ENCODE data around the gene PDSS1.
"Not testable (repeated sequence)": the region's sequence is repeated elsewhere in the genome, so short reads cannot be mapped to it uniquely, and the experiment has no call there.

The PDSS1 gene, protein sequence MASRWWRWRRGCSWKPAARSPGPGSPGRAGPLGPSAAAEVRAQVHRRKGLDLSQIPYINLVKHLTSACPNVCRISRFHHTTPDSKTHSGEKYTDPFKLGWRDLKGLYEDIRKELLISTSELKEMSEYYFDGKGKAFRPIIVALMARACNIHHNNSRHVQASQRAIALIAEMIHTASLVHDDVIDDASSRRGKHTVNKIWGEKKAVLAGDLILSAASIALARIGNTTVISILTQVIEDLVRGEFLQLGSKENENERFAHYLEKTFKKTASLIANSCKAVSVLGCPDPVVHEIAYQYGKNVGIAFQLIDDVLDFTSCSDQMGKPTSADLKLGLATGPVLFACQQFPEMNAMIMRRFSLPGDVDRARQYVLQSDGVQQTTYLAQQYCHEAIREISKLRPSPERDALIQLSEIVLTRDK

DNA sequence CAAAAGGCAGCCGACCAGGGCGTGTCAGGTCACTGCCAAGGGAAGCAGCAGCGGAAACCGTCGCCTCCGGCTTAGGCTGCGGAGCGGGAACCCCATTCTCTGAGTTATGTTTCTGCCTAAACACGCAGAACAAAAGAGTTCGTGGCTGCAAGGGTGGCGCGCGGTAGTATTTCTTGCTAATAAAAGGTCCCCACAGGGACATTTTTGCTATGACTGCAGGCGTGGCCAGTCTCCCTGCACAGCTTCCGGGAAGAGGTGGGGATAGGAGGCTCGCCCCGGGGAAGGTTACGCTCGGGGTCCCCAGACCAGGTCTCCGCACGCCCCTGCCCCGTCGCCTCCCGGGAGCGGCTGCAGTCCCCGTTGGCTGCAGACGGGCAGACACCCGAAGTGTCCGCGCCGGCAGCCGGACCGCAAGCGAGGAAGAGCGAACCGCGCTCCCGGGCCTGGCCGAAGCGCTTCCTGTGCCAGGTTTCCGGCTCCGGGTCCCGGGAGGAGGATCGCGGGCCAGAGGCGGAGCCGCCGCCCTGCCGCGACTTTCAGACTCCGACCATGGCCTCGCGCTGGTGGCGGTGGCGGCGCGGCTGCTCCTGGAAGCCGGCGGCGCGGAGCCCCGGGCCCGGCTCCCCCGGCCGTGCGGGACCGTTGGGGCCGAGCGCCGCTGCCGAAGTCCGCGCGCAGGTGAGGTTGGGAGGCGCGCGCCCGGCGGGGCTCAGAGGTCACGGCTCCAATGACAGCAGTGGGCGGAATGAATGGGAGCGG lies at the start of gene PDSS1:
Gene PDSS1 (plus strand): TSS at position 539 of the 759 bp plus-strand sequence. CDS start 11 bp downstream, at position 550.
- DNase-seq: peak in 50 of 51 donors; percentile 24 to 95 (median 72)

DNA sequence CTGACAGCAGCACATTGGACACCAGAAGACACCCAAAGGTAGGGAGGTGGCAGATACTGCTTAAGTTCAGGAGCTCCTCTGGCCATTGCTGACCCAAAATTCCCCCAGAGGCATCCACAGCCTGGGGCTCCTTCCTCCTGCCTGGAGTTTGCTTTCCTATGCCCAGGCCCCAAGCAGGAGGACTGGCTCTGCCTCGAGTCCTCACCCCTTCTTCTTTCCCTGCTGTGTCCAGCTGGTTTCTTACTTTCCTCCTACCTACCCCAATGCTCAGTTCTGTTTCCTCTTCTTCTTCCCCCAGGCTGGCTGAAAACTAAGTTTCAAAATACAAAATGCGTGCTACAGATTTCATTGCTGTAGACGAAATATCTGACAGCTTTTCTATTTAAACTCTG lies 49.3 kb upstream of the PDSS1 start:
- not testable (repeated sequence) for DNase-seq

DNA sequence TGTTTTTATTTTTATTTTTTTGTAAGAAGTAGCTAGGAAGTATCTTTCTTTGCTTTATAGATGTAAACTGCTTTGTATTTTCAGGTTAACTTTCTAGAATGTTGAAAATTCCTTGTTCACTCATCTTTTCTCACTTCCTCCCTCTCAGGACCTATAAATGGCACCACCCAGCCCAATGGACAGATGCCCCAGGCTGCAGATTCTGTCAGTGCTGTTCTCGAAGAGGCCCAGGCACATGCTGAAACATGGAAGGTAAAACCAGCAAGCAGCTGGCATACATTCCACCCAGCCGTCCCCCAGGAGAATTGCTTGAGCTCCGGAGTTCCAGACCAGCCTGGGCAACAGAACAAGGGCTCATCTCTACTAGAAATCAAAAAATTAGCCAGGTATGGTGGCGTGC lies 47.1 kb upstream of the PDSS1 start:
- no peak for DNase-seq

DNA sequence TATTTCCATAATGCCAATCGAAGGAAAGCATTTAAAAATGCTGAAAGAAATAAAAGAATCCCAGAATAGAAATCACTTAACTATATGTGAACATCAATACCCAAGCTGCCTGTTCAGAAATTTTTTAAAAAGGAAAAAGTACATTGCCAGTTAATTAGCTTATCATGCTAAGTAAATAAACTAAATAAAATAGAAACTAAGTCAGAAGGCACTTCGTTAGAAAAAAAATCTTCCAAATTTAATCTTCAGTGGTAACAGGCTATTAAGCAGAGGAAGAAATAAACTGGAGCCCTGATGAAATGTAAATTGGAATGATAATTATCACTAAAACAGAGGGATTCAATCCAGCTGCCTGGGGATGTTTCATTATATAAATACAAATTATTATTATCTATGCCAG lies 46.0 kb upstream of the PDSS1 start:
- DNase-seq: not testable (repeated sequence)

DNA sequence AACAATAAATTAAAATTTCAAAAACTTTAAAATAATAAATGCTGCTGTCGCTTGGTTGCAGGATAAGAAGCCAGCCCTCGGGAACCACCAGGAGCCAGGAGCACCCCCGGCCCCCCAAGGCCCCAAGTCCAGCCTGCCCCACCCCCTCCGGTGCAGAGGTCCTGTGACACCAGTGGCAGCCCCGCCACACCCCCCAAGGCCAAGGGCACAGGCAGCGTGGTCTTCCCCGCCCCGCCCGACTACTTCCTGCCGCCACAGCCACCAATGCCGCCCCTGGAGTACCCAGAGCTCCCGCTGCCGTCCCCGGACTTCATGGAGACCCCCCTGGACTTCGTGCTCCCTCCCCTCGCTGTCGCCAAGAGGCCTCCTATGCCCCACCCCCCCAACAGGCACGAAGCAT lies 44.5 kb upstream of the PDSS1 start:
- DNase-seq: no peak

DNA sequence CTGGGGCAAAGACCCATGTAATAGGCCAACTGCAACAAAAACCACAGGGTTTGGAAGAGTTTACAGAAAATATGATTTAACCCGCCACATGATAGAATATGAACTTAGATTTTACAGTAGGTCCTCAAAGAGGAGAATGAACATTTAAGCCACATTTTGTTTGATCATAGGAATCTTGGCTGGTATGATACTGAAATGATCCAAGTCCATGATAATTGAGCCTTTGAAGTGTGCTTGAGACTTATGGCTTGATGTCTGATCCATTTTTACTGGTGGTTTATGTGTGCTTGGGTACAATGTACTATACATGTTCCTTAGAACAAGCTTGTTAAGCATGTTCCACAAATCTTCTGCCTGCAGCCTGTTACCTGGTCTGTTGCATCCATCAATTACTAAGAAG lies 41.8 kb upstream of the PDSS1 start:
- no peak for DNase-seq

DNA sequence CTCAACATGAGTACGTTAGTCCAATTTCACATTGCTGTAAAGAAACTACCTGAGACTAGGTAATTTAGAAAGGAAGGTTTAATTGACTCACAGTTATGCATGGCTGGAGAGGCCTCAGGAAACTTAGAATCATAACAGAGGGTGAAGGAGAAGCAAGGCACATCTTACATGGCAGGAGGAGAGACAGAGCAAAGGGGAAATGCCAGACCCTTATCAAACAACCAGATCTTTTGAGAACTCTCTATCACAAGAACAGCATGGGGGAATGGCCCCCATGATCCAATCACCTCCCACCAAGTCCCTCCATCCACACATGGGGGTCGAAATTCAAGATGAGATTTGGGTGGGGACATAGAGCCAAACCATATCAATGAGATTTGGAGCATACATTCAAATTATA lies 34.6 kb upstream of the PDSS1 start:
- no peak for DNase-seq

DNA sequence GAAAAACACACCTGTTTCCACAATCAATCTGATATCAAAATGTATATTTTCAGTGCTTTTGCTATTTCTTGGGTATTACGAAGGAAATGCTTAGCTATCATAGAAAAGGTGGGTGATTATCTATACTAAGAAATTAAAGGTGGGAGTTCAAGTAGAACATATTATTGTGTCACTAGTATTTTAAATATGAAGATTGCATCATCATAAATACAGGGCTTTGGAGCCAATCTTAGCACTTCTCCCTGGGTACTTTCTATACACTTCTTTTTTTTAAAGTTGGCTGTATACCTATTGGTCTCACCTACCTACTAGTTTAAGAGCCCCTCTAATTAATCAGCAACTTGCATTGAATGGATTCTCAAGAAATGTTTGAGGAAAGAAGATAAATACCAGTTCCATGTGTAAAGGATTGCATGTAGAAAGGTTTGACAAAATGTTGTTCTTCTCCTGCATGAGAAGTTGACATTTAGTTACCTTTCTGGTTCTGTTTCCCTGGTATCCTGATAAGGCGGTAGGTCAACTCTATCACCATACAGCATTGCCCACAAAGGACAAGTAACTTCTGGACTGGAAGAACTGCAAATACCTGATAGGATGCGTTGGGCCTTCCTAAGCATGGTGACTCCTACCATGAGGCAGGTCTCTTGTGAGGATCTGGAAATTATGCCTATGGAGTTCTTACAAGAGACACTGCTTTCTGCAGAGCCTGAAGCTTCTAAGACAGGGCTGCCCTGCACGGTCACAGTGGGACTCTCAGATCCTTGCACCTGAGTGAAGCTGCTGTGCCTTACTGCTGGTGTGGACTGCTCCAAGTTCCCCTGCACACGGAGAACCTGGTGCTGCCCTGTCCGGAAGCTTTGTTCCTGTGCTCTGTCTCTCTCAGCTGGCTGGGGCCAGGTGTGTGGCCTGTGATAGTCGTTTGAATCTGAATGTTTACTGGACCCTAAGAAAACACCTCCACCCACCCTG lies 32.1 kb upstream of the PDSS1 start:
- DNase-seq: no peak

DNA sequence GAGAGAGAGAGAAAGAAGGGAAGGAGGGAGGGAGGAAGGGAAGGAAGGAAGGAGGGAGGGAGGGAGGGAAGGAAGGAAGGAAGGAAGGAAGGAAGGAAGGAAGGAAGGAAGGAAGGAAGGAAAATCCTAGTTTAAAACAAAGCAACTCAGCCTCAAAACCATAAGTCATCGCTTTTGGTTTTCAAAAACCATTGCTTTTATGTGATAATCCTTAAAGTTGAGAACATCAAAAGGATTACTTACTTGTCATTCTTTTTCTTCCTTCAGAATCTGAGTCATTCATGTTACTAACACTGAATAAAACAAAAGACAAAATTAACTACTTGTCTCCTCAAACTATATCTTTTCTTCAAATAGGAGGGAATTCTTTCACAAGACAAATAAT lies 21.6 kb upstream of the PDSS1 start:
- DNase-seq: no peak

DNA sequence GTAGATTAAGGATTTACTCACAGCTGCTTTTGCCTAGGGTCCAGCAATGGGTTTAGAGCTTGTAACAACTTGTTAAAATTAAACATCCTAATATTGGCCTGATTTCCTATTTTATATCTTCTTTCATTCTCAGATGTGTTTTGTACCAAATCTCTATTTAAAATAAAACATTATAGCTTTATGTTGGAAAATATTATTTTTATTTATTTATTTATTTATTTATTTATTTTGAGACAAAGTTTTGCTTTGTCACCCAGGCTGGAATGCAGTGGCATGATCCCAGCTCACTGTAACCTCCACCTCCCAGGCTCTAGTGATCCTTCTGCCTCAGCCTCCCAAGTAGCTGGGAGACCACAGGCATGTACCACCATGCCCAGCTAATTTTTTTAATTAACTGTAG lies 17.9 kb upstream of the PDSS1 start:
- DNase-seq: no peak

DNA sequence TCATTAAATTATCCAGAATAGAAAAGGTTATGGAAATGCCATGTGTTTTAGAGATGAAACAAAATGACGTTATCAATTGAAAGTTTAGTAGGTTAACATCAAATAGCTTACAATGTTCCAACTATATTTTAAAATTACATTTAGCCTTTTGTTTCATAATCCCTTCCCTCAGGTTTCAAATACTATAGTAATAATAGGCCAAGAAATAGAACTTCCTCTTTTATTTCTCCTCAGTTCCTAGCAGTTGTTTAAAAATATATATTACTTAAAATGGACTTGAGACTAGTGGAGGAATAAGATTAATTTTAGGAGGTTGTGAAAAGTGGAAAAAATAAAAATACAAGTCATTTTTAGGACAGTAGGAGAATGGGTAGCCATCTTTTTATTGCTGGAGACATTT lies 16.4 kb upstream of the PDSS1 start:
- DNase-seq: no peak

DNA sequence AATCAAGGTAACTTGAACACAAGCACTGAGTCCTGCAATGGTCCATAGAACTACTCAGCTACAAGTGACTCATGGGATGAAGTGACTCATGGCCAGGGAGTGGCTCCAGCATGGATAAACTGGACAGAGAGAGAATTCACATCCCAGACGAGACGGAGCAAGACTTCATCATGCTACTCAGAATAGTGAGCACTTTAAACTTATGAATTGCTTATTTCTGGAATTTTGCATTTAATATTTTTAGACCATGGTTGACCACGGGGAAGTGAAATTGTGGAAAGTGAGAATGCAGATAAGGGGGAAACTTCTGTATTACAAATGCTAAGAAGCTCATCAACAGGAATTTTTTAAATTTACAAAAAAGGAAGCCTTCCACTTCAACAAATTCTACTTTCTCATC lies 15.5 kb upstream of the PDSS1 start:
- not testable (repeated sequence) for DNase-seq

DNA sequence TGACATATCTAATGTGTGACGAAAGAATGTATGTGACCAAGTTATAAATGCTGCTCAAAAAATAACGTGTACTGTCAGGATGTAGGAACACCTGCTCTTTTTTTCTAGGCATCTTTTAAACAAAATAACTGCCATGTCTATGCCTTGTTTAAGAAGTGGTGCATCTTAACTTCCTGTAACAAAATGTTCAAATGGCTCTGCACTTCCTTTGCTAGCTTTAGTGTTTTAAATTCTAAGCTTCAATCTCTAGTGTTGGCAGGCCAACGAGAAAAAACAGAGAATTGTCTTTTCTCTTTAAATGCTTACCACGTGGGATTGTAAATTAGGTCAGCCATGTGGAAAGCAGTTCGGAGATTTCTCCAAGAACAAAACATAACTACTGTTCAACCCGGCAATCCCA lies 14.6 kb upstream of the PDSS1 start:
- DNase-seq: no peak

DNA sequence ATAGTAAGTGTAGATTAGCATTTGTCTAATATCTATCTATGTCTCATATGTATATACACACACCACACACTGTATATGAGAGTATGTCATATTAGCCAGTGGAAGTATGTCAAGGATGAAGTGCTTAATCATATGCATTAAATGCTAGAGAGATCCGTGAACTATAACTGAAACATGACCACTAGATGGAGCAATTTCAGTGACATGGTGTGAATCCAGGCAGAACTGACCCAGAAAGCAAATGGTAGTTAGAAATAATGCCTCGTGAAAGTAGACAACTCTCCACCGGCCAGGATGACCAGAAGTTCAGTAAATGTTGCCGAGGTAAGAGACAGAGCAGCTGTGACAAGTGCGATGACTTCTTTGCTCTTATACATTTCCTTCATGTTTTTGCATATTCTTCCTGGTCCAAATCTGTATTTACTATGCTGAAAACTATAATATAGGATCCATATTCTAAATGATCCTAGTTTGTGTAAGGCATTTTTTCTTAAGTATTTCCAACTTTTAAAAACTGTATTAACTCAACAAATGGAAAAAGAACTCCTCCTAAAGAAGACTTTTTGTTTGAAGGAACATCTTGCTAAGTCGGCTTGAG lies 12.7 kb upstream of the PDSS1 start:
- peak in 4 of 51 donors; percentile 0 to 15 (median 6) for DNase-seq

DNA sequence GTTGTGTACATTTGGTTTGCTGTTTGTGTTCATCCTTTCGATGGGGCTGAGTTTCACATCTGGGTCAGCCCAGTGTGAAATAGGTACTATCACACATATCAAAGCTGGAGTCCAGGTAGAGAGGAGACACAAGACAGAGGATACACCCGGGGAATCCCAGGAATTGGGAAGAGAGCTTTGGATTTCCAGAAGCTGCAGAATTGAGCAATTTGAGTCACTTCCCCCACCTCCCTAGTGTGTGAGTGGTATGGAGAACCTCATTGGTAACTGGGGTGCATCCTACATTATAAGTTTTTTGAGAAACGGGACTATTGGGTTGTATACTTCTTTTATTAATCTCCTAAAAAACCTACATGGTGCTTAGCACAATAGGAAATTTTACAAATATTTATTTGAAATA lies 12.1 kb upstream of the PDSS1 start:
- no peak for DNase-seq

DNA sequence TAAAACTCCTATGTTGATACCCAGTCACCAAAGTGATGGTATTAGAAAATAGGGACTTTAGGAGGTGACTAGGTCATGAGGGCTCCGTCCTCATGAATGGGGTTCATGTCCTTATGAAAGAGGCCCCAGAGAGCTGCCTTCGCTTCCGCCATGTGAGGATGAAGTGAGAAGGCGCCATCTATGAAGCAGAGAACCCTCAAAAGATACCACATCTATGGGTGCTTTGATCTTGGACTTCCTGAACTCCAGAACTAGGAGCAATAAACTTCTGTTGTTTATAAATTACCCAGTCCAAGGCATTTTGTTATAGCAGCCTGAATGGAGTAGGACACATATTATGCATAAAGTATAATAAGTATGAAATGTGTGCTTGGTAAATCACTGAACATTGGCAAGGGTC lies 8.1 kb upstream of the PDSS1 start:
- DNase-seq: no peak

DNA sequence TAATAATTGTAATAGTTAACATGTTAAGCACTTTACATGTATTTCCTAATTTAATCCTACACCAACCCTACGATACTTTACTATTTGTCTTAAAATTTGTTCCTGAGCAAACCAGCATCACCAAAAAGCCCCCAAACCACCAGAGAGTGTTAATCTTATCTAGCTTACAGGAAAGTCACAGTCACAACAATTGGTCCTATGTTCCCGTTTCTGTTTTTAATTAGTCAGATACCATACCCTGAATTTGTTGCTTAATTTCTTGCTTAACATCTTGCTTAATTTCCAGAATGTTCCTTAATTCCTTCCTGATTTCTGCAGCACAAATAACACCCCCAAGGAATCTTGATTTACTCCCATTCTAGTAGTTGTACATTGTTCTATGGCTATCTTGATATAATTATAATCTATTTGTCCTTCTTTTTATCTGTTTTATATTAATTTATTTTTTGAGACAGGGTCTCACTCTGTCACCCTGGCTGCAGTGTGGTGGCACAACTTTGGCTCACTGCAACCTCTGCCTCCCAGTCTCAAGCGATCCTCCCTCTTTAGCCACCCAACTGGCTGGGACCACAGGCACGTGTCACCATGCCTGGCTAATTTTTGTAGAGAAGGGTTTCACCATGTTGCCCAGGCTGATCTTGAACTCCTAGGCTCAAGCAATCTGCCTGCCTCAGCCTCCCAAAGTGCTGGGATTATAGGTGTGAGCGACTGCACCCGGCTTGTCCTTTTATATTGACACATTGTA lies 6.6 kb upstream of the PDSS1 start:
- DNase-seq: no peak

DNA sequence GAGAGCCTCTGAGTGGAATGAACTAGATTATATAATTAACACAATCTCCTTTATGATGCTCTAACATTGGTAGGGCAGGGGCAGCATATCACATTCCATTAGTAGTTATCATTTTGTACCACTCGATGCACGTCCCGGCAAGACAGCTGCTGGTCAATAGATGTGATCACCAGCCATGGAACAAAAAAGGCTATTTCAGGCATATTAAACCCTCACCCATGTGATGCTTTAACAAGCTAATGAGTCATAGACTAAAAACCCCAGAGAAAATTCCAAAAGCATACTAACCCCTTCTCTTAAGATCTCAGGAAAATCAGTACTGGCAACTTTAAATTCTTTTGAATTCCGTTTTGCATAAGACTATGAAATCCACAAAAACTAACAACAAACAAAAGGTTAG lies 3.0 kb upstream of the PDSS1 start:
- not testable (repeated sequence) for DNase-seq

DNA sequence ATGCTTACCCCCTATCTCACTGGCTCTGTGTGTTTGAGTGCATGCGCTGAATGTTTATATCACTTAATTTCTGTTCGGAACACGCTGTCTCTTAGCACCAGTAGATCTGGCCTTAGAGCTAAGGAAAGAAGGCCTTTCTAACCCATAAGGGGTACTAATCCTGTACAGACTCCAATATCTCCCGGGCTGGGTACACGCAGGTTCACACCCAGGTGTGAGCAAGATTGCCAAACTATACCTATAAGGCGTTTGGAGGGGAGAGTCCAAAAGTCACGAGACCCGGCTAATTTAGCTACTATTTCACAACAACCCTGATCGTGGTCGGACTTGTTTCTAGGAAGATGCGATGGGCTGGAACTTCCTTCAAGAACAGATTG lies 727 bp upstream of the PDSS1 start:
- peak in 2 of 51 donors; percentile 49 to 55 for DNase-seq

DNA sequence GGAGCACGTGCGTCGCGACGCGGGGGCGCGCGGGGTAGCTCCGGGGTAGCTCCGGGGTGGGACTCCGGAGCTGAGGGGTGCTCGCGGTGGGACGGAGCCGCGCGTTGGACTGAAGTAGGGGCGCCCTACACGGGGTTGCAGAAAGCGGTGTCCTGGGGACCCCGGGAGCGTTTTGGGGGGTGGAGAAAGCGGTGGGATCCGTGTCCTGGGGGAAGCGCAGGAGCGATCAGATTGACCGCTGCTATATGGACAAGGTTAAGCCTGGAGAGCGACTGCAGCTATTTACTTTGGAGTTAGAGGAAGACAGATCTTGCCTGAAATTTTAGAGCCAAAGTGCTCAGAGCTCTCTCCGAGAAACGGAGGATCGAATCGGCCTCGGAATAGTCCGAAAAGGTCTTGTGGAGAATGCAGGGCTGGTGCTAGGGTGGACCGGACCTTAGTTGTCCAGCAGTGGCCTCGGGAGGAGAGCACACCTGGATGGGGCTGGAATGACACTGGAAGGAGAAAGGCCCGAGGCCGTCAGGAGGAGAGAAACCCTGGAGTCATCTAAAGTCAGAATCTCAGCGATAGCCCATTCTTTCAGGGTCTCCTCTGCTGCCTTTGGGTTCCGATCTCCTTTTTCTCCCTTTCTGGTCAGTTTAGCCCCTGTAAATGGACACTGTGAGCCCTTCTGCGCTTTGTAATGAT lies 564 bp downstream of the PDSS1 start:
- peak in 1 of 51 donors; percentile 25 for DNase-seq
